ENCODE measurements around the gene VPS13C. TPM values are rescaled to one million over a fixed set of nuclear protein-coding genes. Genes with fewer than 3 reads are reported as not detected.

Gene VPS13C
- total and polyA plus RNA-seq, 2 experiments from 2014 or later = 10.2 to 20.5 TPM

DNA sequence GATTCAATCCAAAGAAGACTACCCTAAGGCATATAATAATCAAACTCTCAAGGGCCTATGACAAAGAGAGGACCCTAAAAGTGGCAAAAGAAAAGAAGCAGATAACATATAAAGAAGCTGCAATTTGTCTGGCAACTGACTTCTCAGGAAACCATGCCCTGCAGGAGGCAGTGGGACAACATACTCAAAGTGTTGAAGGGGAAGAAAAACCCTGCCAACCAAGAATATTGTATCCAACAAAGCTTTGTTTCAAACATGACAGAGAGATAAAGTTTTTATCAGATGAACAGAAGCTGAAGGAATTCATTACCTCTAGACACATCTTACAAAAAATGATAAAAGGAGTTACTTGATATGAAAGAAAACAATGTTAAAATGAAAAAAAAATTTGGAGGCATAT, 167.1 kb downstream of the VPS13C start:
- Mint-ChIP-seq H3K27me3 (ENCODE audit: insufficient read depth, low read depth, poor library complexity) (no peaks in the 10 kb centered on the region), H3K27ac (no peak overlapping the region), H3K36me3 (ENCODE audit: low read depth) (peaks cover 45% of the 10 kb centered on the region), H3K4me3 (no peak overlapping the region), H3K9me3 (peaks cover 42% of the 10 kb centered on the region), H3K4me1 (peaks cover 2% of the 10 kb centered on the region; the same call in 2 of the 3 replicates)
- ATAC-seq = no peak
- no peaks in the 10 kb centered on the region for H3K9me2 ChIP-seq (ENCODE audit: insufficient read depth)
- H3K27me3 ChIP-seq (ENCODE audit: insufficient read depth) = no peaks in the 10 kb centered on the region
- H3K4me3 ChIP-seq = no peak overlapping the region
- H4K20me1 ChIP-seq (replicated peaks; ENCODE audit: insufficient read depth) = no peaks in the 10 kb centered on the region
- DNase-seq (ENCODE audit: low spot score) = no peak
- H2AFZ ChIP-seq = no peak overlapping the region
- H3K4me2 ChIP-seq = no peak overlapping the region
- H3F3A ChIP-seq (replicated peaks; ENCODE audit: low read depth) = no peaks in the 10 kb centered on the region
- peaks cover 10% of the 10 kb centered on the region; the same call in 1 of the 2 replicates for H3K36me3 ChIP-seq (ENCODE audit: insufficient read depth)
- TF ChIP-seq EZH2 (IDR thresholded peaks at IDR 0.05; ENCODE audit: low read depth, unreplicated experiment) = no peak
- TF ChIP-seq ZNF331 (CRISPR knock-in tag; IDR thresholded peaks at IDR 0.05; ENCODE audit: low read depth) = no peak
- TF ChIP-seq, protein P1, sequence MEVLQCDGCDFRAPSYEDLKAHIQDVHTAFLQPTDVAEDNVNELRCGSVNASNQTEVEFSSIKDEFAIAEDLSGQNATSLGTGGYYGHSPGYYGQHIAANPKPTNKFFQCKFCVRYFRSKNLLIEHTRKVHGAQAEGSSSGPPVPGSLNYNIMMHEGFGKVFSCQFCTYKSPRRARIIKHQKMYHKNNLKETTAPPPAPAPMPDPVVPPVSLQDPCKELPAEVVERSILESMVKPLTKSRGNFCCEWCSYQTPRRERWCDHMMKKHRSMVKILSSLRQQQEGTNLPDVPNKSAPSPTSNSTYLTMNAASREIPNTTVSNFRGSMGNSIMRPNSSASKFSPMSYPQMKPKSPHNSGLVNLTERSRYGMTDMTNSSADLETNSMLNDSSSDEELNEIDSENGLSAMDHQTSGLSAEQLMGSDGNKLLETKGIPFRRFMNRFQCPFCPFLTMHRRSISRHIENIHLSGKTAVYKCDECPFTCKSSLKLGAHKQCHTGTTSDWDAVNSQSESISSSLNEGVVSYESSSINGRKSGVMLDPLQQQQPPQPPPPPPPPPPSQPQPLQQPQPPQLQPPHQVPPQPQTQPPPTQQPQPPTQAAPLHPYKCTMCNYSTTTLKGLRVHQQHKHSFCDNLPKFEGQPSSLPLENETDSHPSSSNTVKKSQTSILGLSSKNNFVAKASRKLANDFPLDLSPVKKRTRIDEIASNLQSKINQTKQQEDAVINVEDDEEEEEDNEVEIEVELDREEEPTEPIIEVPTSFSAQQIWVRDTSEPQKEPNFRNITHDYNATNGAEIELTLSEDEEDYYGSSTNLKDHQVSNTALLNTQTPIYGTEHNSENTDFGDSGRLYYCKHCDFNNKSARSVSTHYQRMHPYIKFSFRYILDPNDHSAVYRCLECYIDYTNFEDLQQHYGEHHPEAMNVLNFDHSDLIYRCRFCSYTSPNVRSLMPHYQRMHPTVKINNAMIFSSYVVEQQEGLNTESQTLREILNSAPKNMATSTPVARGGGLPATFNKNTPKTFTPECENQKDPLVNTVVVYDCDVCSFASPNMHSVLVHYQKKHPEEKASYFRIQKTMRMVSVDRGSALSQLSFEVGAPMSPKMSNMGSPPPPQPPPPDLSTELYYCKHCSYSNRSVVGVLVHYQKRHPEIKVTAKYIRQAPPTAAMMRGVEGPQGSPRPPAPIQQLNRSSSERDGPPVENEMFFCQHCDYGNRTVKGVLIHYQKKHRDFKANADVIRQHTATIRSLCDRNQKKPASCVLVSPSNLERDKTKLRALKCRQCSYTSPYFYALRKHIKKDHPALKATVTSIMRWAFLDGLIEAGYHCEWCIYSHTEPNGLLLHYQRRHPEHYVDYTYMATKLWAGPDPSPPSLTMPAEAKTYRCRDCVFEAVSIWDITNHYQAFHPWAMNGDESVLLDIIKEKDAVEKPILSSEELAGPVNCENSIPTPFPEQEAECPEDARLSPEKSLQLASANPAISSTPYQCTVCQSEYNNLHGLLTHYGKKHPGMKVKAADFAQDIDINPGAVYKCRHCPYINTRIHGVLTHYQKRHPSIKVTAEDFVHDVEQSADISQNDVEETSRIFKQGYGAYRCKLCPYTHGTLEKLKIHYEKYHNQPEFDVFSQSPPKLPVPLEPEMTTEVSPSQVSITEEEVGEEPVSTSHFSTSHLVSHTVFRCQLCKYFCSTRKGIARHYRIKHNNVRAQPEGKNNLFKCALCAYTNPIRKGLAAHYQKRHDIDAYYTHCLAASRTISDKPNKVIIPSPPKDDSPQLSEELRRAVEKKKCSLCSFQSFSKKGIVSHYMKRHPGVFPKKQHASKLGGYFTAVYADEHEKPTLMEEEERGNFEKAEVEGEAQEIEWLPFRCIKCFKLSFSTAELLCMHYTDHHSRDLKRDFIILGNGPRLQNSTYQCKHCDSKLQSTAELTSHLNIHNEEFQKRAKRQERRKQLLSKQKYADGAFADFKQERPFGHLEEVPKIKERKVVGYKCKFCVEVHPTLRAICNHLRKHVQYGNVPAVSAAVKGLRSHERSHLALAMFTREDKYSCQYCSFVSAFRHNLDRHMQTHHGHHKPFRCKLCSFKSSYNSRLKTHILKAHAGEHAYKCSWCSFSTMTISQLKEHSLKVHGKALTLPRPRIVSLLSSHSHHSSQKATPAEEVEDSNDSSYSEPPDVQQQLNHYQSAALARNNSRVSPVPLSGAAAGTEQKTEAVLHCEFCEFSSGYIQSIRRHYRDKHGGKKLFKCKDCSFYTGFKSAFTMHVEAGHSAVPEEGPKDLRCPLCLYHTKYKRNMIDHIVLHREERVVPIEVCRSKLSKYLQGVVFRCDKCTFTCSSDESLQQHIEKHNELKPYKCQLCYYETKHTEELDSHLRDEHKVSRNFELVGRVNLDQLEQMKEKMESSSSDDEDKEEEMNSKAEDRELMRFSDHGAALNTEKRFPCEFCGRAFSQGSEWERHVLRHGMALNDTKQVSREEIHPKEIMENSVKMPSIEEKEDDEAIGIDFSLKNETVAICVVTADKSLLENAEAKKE (CRISPR knock-in tag; IDR thresholded peaks at IDR 0.05) = no peak
- no peak for TF ChIP-seq EZH2phosphoT487 (IDR thresholded peaks at IDR 0.05; ENCODE audit: unreplicated experiment)
- no peak for TF ChIP-seq JUNB (IDR thresholded peaks at IDR 0.05; ENCODE audit: unreplicated experiment)
- no peak for TF ChIP-seq STAT1 (IDR thresholded peaks at IDR 0.05; ENCODE audit: unreplicated experiment)
- TF ChIP-seq, protein P2, sequence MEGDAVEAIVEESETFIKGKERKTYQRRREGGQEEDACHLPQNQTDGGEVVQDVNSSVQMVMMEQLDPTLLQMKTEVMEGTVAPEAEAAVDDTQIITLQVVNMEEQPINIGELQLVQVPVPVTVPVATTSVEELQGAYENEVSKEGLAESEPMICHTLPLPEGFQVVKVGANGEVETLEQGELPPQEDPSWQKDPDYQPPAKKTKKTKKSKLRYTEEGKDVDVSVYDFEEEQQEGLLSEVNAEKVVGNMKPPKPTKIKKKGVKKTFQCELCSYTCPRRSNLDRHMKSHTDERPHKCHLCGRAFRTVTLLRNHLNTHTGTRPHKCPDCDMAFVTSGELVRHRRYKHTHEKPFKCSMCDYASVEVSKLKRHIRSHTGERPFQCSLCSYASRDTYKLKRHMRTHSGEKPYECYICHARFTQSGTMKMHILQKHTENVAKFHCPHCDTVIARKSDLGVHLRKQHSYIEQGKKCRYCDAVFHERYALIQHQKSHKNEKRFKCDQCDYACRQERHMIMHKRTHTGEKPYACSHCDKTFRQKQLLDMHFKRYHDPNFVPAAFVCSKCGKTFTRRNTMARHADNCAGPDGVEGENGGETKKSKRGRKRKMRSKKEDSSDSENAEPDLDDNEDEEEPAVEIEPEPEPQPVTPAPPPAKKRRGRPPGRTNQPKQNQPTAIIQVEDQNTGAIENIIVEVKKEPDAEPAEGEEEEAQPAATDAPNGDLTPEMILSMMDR (conservative IDR thresholded peaks at IDR 0.05; ENCODE audit: low read depth in 2 of 2) = no peak
- TF ChIP-seq, protein P3, sequence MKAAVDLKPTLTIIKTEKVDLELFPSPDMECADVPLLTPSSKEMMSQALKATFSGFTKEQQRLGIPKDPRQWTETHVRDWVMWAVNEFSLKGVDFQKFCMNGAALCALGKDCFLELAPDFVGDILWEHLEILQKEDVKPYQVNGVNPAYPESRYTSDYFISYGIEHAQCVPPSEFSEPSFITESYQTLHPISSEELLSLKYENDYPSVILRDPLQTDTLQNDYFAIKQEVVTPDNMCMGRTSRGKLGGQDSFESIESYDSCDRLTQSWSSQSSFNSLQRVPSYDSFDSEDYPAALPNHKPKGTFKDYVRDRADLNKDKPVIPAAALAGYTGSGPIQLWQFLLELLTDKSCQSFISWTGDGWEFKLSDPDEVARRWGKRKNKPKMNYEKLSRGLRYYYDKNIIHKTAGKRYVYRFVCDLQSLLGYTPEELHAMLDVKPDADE (IDR thresholded peaks at IDR 0.05) = no peak
- no peaks in the 10 kb centered on the region for H3K4me1 ChIP-seq (ENCODE audit: insufficient read depth)
- no peak overlapping the region for H3K27ac ChIP-seq (ENCODE audit: low read depth)
- no peaks in the 10 kb centered on the region for H3K79me2 ChIP-seq (replicated peaks; ENCODE audit: insufficient read depth)

Measured in GM23338 (cell line).